GM19043 (cell line): ENCODE data around the gene CASP7.
A peak's percentile ranks its signal among the peaks of the same experiment; 100 is the strongest.

Experiments
- ATAC-seq: cut with Tn5 transposase; IDR thresholded peaks from one replicate; pipeline ENCODE4 v1.9.1; 2021; ENCODE audit warnings: low read depth; ENCODE audit not compliant: unreplicated experiment

CASP7 gene

DNA sequence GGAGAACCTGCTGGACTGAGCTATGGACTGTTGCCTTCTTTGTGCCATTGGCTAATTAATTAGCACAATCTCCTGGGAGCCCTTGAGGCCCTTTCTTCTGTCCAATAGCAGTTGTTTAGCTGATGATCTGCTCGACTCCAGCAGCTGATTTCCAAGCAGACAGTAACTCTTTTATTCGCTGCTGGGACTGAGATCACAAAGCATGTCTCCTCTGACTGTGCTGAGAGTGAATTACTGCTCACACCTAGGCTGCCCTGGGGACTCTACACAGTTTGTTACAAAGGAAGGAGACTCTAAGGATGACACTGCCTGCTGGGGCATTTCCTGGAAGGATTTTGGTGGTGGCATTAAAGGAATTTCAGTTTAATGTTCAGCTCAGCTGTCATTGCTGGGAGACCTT lies 31.4 kb downstream of the CASP7 start:
- no peak for ATAC-seq

DNA sequence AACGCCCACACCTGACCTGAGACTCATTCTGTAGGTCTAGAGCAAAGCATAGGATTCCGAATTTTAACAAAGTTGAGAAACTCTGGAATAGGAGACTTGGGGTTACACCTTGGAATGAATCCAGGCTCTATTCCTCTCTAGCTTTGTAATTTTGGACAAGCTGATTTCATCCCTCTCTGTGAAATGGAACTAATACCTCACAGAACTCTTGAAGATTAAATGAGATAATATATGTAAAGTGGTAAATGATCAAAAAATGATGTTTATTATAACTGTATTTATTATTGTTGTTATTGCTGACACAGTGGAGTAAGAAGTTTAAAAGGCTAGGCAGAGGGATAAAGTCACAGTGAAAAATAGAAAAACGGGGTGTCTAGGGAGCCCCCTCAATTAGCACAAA lies 32.3 kb downstream of the CASP7 start:
- no peak for ATAC-seq

GRCh38 chr10:113712755-113713639 lies 33.3 kb downstream of the CASP7 start:
- ATAC-seq, result no peak

DNA sequence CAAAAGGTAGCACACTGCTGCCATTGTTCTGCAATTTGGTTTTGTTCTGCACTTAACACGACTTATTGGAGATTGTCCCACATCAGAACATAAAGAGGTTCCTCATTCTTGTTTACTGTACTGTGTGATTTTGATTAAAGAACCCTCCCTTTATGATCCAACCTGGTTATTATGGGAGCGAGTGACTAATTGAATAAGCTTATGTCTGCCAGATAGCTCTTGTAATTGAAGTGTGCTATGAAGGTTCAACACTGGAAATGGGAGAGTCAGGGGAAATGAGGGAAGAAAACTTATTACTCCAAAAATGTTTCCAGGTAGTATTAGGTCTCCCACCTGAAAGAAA lies 33.9 kb downstream of the CASP7 start:
- no peak for ATAC-seq

GRCh38 chr10:113716109-113716910 lies 36.6 kb downstream of the CASP7 start:
- ATAC-seq, result no peak

- ATAC-seq, result no peak
Measured at GRCh38 chr10:113718969-113719822, 39.5 kb downstream of the CASP7 start.

DNA sequence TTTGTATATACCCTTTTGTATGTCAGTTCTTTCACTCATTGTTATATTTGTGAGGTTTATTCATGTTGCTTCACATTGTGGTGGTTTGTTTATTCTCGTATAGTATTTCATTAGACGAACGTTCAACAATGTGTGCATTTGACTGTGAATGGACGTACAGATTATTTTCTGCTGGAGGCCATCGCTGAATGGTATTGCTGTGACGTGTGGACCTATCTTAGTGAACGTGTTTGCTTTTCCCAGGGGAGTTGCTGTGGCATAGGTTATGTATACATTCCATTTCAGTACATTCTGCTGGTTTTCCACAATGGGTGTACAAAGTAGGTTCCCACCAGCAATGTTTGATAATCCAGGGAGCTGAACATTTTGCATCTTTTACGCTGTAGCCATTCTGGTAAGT lies 40.7 kb downstream of the CASP7 start:
- no peak for ATAC-seq

DNA sequence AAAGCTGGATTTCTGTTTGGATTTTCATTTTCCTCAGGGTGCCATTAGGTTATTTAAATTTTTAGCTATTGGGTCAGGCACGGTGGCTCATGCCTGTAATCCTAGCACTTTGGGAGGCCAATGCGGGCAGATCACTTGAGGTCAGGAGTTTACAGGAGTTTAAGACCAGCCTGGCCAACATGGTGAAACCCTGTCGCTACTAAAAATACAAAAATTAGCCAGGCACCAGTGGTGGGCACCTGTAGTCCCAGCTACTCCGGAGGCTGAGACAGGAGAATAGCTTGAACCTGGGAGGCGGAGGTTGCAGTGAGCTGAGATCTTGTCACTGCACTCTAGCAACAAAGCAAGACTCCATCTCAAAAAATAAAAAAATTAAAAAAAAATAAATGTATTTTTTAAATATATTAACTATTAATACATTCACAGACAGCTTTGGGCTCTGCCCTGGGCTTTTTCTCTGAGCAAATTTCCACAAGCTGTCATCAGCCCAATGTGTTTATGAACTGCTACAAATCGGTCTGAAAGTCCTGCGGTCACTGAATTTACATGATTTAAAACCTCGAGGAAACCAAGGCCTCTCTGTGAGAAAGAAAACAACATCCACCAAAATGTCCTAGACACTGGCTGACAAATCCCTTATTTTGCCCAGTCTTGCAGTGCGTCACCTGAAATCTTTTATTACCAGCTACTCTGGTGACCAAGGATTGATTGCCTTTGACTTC lies 52.6 kb downstream of the CASP7 start:
- ATAC-seq, result no peak

- ATAC-seq, result no peak
Measured at GRCh38 chr10:113732966-113733365, 53.3 kb downstream of the CASP7 start.

DNA sequence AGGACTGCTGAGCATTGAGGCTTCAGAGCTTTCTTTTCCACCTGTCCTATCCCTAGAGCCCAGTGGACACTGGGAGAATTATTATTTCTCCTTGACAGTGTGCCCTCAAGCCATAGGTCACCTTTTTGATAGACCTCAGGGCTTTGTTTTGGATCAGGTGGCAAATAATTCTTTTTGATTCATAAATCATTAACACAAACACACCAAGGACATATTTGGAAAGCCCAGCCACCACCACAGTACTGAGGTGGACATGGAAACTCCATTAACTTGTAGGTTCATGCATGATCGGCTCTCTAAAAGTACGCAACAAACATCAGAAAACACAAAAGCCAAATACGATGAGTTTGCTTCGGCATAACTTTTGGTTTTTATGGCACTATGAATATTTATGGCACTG lies 53.9 kb downstream of the CASP7 start:
- no peak for ATAC-seq

DNA sequence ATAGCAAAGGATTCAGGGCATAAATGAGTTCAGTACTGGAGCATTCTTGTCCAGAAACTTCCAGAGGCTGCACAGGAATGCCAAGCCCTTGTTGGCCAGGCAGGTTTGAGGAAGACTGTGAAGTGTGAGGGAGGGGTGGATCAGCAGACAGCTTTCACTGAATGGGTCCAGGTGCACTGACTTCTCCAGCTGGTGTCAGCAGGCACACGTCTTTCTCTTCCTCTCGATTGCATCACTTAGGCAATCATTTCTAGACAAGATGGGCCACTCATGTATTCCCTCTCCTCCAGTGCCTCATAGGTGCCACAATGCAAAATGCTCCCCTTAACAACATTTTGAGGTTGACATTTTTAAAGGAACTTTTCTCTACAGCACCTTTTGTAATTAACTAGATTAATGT lies 56.2 kb downstream of the CASP7 start:
- peak; percentile 93 for ATAC-seq

DNA sequence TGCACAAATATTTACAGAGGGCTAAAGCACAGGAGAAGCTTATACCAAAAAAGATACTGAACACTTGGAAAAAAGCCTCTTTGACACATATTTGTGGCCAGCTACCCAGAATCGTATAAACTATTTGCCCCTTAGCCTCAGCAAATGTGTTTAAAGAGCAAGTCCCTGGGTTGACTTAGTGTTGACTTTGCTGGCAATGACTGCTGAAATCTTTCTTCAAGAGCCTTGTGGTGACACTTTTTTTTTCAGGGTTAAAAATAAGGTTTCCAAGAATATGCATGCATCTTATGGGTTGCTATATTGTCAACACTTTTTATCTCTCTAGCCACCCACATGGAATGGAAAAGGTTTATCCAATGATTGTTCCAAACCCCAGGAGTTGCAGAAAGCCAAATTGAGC lies 56.9 kb downstream of the CASP7 start:
- no peak for ATAC-seq

GRCh38 chr10:113739031-113739430 lies 59.3 kb downstream of the CASP7 start:
- ATAC-seq, result no peak

DNA sequence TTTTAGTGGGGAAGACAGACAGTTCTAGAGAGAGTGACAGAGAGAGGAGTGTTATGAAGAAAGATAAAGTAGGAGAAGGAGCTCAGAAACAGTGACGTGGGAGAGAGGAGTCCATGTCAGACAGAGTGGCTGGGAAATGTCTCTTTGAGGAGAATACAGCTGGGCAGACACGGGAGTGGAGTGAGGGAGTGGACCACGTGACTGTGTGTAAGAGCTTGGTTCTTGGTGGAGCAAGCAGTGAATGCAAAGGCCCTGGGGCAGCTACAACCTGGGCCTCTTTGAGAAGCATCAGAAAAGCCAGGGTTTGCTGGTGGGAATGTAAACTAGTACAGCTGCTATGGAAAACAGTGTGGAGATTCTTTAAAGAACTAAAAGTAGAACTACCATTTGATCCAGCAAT lies 59.9 kb downstream of the CASP7 start:
- no peak for ATAC-seq

- no peak for ATAC-seq
Measured at GRCh38 chr10:113740850-113741249, 61.1 kb downstream of the CASP7 start.

DNA sequence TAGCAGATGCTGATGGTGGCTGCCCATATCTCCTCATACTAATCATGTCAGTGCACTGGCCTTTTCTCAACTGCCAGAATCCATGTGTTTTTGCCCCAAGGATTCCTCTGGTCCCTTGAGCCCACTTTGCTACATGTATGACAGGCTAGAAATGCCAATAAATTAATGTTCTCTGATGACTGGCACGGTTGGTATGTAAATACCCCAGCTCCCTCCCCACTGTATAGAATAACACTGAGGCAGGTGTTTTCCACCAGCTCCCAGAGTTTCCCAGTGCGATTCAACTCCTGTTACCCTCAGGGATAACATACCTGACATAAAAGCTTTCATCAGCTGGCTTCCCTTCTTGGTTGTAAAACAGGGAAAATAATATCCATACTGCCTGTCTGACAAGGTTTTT lies 62.8 kb downstream of the CASP7 start:
- no peak for ATAC-seq

GRCh38 chr10:113743594-113743993 lies 63.9 kb downstream of the CASP7 start:
- ATAC-seq, result no peak

GRCh38 chr10:113745374-113745773 lies 65.7 kb downstream of the CASP7 start:
- no peak for ATAC-seq

DNA sequence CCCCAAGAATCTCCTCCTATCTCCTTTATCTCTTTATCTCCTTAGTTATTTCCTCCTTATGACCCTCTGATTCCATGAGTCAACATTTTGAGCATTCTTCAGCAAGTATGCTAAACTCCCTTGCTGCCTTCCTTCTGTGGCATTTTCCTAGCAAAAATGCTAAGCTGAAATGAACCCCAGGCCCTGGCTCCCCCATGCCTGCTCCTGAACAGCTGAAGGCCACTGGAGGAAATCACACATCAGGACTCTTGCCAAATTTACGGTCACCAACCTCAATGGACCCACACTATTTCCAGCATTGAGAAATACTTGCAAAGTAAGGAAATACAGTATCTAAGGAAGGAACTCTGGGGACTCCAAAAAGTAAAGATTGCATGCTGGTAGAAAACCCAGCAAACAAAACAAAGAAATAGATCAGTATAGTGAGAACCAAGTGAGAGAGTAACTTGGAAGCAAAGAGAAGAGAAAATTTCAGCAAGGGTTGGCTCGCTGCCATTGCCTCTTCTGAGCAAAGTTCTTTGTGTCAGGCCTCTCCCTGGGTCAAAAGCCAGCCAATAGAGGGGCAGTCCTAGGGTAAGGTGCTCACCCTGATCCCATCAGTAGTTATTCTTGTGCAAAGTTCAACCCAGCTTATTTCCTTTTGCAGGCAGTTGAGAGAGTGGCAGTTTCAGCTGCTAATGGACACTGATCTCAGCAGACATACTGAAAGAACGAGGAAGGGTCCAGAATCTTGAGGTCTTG lies 66.7 kb downstream of the CASP7 start:
- no peak for ATAC-seq
